SK-N-MC (cell line): ENCODE results near the gene IL4R.
"Not testable (repeated sequence)": the region's sequence is repeated elsewhere in the genome, so short reads cannot be mapped to it uniquely, and the experiment has no call there.

ENCODE experiments used
- DNase-seq: peaks from one replicate; pipeline ENCODE4 v3.0.0-alpha.2; 2011; ENCODE audit warnings: low read depth, low spot score
- H3K27ac ChIP-seq: fragments of 200-600 bp; sonication (generic); 2 replicates; pipeline ENCODE4 v1.5.1; 2016; ENCODE audit warnings: mixed run types
- H3K36me3 ChIP-seq: fragments of 200-600 bp; sonication (generic); 2 replicates; pipeline ENCODE4 v1.6.1; 2017; ENCODE audit warnings: antibody characterized with exemption, low read length, mixed read lengths; ENCODE audit not compliant: insufficient read depth
- H3K4me3 ChIP-seq: fragments of 200-600 bp; sonication (generic); 2 replicates; pipeline ENCODE4 v1.5.1; 2016
- H3K9ac ChIP-seq: fragments of 200-600 bp; sonication (generic); 2 replicates; pipeline ENCODE4 v1.8.0; 2017; ENCODE audit warnings: mixed run types, mixed read lengths; ENCODE audit not compliant: insufficient read length
- H3K9me3 ChIP-seq: fragments of 200-600 bp; sonication (generic); 2 replicates; pipeline ENCODE4 v1.6.1; 2017; ENCODE audit warnings: low read depth, mild to moderate bottlenecking, antibody characterized with exemption, low read length, moderate library complexity, mixed read lengths
- EZH2 ChIP-seq: fragments of 200-600 bp; sonication (generic); IDR thresholded peaks from one replicate; pipeline ENCODE4 v1.6.1; 2017; ENCODE audit warnings: antibody characterized with exemption
- FOXP2 ChIP-seq: optimal IDR thresholded peaks from 2 replicates; pipeline ENCODE3; 2011; ENCODE audit warnings: mild to moderate bottlenecking, moderate library complexity; ENCODE audit not compliant: insufficient read depth; ENCODE audit errors: extremely low read length, control extremely low read depth
- POLR2AphosphoS5 ChIP-seq: IDR thresholded peaks from 2 replicates; pipeline ENCODE4 v1.6.1; 2012; ENCODE audit warnings: mild to moderate bottlenecking, low read depth, low read length, borderline replicate concordance

The IL4R gene

GRCh38 chr16:27286451-27286850, 27.3 kb upstream of the IL4R start:
- DNase-seq, result no peak
- H3K9me3 ChIP-seq, result no peaks in the 10 kb centered on the region
- no peak overlapping the region for H3K4me3 ChIP-seq
- H3K36me3 ChIP-seq, result no peaks in the 10 kb centered on the region
- H3K9ac ChIP-seq, result no peak overlapping the region
- TF ChIP-seq FOXP2, result no peak
- no peak for TF ChIP-seq POLR2AphosphoS5
- no peak for TF ChIP-seq EZH2
- H3K27ac ChIP-seq, result no peak overlapping the region

- Histone ChIP-seq H3K9ac (no peak overlapping the region), H3K9me3 (no peaks in the 10 kb centered on the region), H3K27ac (no peak overlapping the region), H3K36me3 (no peaks in the 10 kb centered on the region), H3K4me3 (no peak overlapping the region)
- no peak for DNase-seq
- TF ChIP-seq EZH2, result no peak
- TF ChIP-seq POLR2AphosphoS5, result no peak
- TF ChIP-seq FOXP2, result no peak
Measured at GRCh38 chr16:27287051-27287811, 26.5 kb upstream of the IL4R start.

GRCh38 chr16:27287887-27288286, 25.9 kb upstream of the IL4R start:
- H3K4me3 ChIP-seq, result no peak overlapping the region
- no peak overlapping the region for H3K27ac ChIP-seq
- H3K9ac ChIP-seq, result no peak overlapping the region
- H3K36me3 ChIP-seq, result no peaks in the 10 kb centered on the region
- TF ChIP-seq FOXP2, result no peak
- TF ChIP-seq POLR2AphosphoS5, result no peak
- no peak for TF ChIP-seq EZH2
- DNase-seq, result no peak
- no peaks in the 10 kb centered on the region for H3K9me3 ChIP-seq

GRCh38 chr16:27288313-27288712, 25.5 kb upstream of the IL4R start:
- not testable (repeated sequence) for H3K9ac ChIP-seq, DNase-seq, H3K27ac ChIP-seq, H3K9me3 ChIP-seq, H3K4me3 ChIP-seq, H3K36me3 ChIP-seq

- Histone ChIP-seq H3K9ac (no peak overlapping the region), H3K36me3 (no peaks in the 10 kb centered on the region), H3K4me3 (no peak overlapping the region), H3K27ac (no peak overlapping the region), H3K9me3 (no peaks in the 10 kb centered on the region)
- DNase-seq, result no peak
- TF ChIP-seq POLR2AphosphoS5 (no peak), FOXP2 (no peak), EZH2 (no peak)
Measured at GRCh38 chr16:27289669-27290068, 24.1 kb upstream of the IL4R start.

- Histone ChIP-seq H3K9me3 (no peaks in the 10 kb centered on the region), H3K9ac (no peak overlapping the region), H3K36me3 (no peaks in the 10 kb centered on the region), H3K4me3 (no peak overlapping the region), H3K27ac (no peak overlapping the region)
- no peak for TF ChIP-seq POLR2AphosphoS5
- TF ChIP-seq FOXP2, result no peak
- TF ChIP-seq EZH2, result no peak
- DNase-seq, result no peak
Measured at GRCh38 chr16:27290562-27290961, 23.2 kb upstream of the IL4R start.

- DNase-seq, result no peak
- H3K27ac ChIP-seq, result no peak overlapping the region
- no peak for TF ChIP-seq POLR2AphosphoS5
- no peak for TF ChIP-seq FOXP2
- no peak for TF ChIP-seq EZH2
- H3K36me3 ChIP-seq, result no peaks in the 10 kb centered on the region
- H3K9me3 ChIP-seq, result no peaks in the 10 kb centered on the region
- H3K4me3 ChIP-seq, result no peak overlapping the region
- no peak overlapping the region for H3K9ac ChIP-seq
Measured at GRCh38 chr16:27291106-27291505, 22.7 kb upstream of the IL4R start.

GRCh38 chr16:27291722-27292240, 22.0 kb upstream of the IL4R start:
- no peak overlapping the region for H3K4me3 ChIP-seq
- H3K9ac ChIP-seq, result no peak overlapping the region
- DNase-seq, result no peak
- no peak overlapping the region for H3K27ac ChIP-seq
- no peak for TF ChIP-seq FOXP2
- no peak for TF ChIP-seq POLR2AphosphoS5
- TF ChIP-seq EZH2, result no peak
- no peaks in the 10 kb centered on the region for H3K36me3 ChIP-seq
- H3K9me3 ChIP-seq, result no peaks in the 10 kb centered on the region

GRCh38 chr16:27293343-27293742, 20.4 kb upstream of the IL4R start:
- TF ChIP-seq FOXP2, result no peak
- no peak for TF ChIP-seq POLR2AphosphoS5
- no peak for TF ChIP-seq EZH2
- H3K9ac ChIP-seq, result no peak overlapping the region
- no peak for DNase-seq
- no peaks in the 10 kb centered on the region for H3K9me3 ChIP-seq
- H3K36me3 ChIP-seq, result no peaks in the 10 kb centered on the region
- no peak overlapping the region for H3K4me3 ChIP-seq
- no peak overlapping the region for H3K27ac ChIP-seq
